Breast epithelium (tissue), 3 donors: ENCODE data around the gene MTFMT.

Experiments
- CTCF ChIP-seq, 3 donors: fragments of 450-650 bp; IDR thresholded peaks; one replicate each; pipeline ENCODE4 v1.5.1; 2016 to 2017; ENCODE audit warnings: antibody characterized with exemption in 3 of 3, mild to moderate bottlenecking in 3 of 3, moderate library complexity in 3 of 3
- POLR2AphosphoS5 ChIP-seq, 3 donors: sonication (generic); formaldehyde crosslinking; IDR thresholded peaks; one replicate each; pipeline ENCODE4 v1.6.1; 2017; ENCODE audit warnings: antibody characterized with exemption in 3 of 3

GRCh38 chr15:65037309-65037708, 7.9 kb upstream of the MTFMT start:
- TF ChIP-seq CTCF (IDR thresholded peaks at IDR 0.05): no peak
- TF ChIP-seq POLR2AphosphoS5 (IDR thresholded peaks at IDR 0.05): no peak
